ENCODE measurements around the gene RWDD3. TPM values are rescaled to one million over a fixed set of nuclear protein-coding genes. Genes with fewer than 3 reads are reported as not detected.

RWDD3 gene
- total RNA-seq, 2 donors from 2014 or later: 13.5 to 20.8 TPM

- Histone ChIP-seq H3K27ac (peak overlapping the region; percentile 33 to 74 (median 60)), H3K4me3 (no peak overlapping the region), H3K27me3 (no peaks in the 10 kb centered on the region), H3K9me3 (no peaks in the 10 kb centered on the region), H3K4me1 (peaks cover 49% of the 10 kb centered on the region), H3K36me3 (replicated peaks in 1 of 2; ENCODE audit: insufficient read depth in 1 of 2, low read depth in 2 of 2) (no peaks in the 10 kb centered on the region)
- DNase-seq (no peak), ATAC-seq (no peak)
- WGBS, 2 donors: 58% methylated on average over 3 of the region's 3 CpGs
- TF ChIP-seq POLR2A (IDR thresholded peaks at IDR 0.05) (no peak), CTCF (IDR thresholded peaks at IDR 0.05) (no peak)
- intact Hi-C loops (cut with DNase I): loop anchor here (10.0 kb wide), 1 partner anchor 142 kb away; no protein-coding TSS in a partner anchor
Observed at GRCh38 chr1:95226781-95227660, 7.0 kb upstream of the RWDD3 start.

- no peak for DNase-seq
- WGBS, 2 donors: 59 to 78% methylated on average over 5 of the region's 5 CpGs
- peaks cover 58% of the 10 kb centered on the region for H3K4me1 ChIP-seq
- H3K27me3 ChIP-seq: no peaks in the 10 kb centered on the region
- ATAC-seq: no peak
- no peaks in the 10 kb centered on the region for H3K36me3 ChIP-seq (replicated peaks in 1 of 2; ENCODE audit: insufficient read depth in 1 of 2, low read depth in 2 of 2)
- no peaks in the 10 kb centered on the region for H3K9me3 ChIP-seq
- H3K4me3 ChIP-seq: no peak overlapping the region
- no peak for TF ChIP-seq CTCF (IDR thresholded peaks at IDR 0.05)
- peak overlapping the region in 2 of 4 donors; percentile 7 to 90 for H3K27ac ChIP-seq
- intact Hi-C loops (cut with DNase I): loop anchor here (10.0 kb wide), 1 partner anchor 144 kb away; no protein-coding TSS in a partner anchor
Observed at GRCh38 chr1:95229037-95229436, 5.0 kb upstream of the RWDD3 start.

- H3K27me3 ChIP-seq: no peaks in the 10 kb centered on the region
- peak overlapping the region in 2 of 4 donors; percentile 58 to 90 for H3K27ac ChIP-seq
- no peak for DNase-seq
- H3K4me3 ChIP-seq: no peak overlapping the region
- no peaks in the 10 kb centered on the region for H3K36me3 ChIP-seq (replicated peaks in 1 of 2; ENCODE audit: insufficient read depth in 1 of 2, low read depth in 2 of 2)
- TF ChIP-seq POLR2A (IDR thresholded peaks at IDR 0.05) (no peak), CTCF (IDR thresholded peaks at IDR 0.05) (no peak)
- intact Hi-C loops (cut with DNase I): loop anchor here (10.0 kb wide), 1 partner anchor 145 kb away; no protein-coding TSS in a partner anchor
- no peaks in the 10 kb centered on the region for H3K9me3 ChIP-seq
- no peak for ATAC-seq
- H3K4me1 ChIP-seq: peaks cover 58% of the 10 kb centered on the region
Observed at GRCh38 chr1:95229706-95230105, 4.3 kb upstream of the RWDD3 start.

- intact Hi-C loops (cut with DNase I): no loop called here
- ATAC-seq (no peak), DNase-seq (no peak)
- no peak for TF ChIP-seq CTCF (IDR thresholded peaks at IDR 0.05)
- no peak for TF ChIP-seq POLR2A (IDR thresholded peaks at IDR 0.05)
- no peak overlapping the region for H3K4me3 ChIP-seq
- WGBS, 2 donors: 32 to 41% methylated on average over 2 of the region's 2 CpGs
- peaks cover 57% of the 10 kb centered on the region for H3K4me1 ChIP-seq
- H3K27ac ChIP-seq: peak overlapping the region; percentile 58 to 90 (median 61)
- no peaks in the 10 kb centered on the region for H3K36me3 ChIP-seq (replicated peaks in 1 of 2; ENCODE audit: insufficient read depth in 1 of 2, low read depth in 2 of 2)
- H3K27me3 ChIP-seq: no peaks in the 10 kb centered on the region
- no peaks in the 10 kb centered on the region for H3K9me3 ChIP-seq
Observed at GRCh38 chr1:95230256-95230655, 3.8 kb upstream of the RWDD3 start.

All from body of pancreas (tissue), 4 donors.